Epithelial cell of proximal tubule (primary cell): Measurements from ENCODE around the gene CLEC3B. TPM values are rescaled to one million over a fixed set of nuclear protein-coding genes. Genes with fewer than 3 reads are reported as not detected.

Experiments used
- DNase-seq: peaks from one replicate; pipeline ENCODE4 v3.0.0-alpha.2; 2011; ENCODE audit warnings: low read depth
- H3K4me3 ChIP-seq: 2 replicates; pipeline ENCODE4 v1.5.1; 2011; ENCODE audit warnings: low read depth, mild to moderate bottlenecking, low read length
- CTCF ChIP-seq: conservative IDR thresholded peaks from 2 replicates; pipeline ENCODE4 v1.5.1; 2012; ENCODE audit warnings: low read depth, mild to moderate bottlenecking, low read length
- total RNA-seq: library from RNA; depleted of rRNA; stranded (reverse); fragments of >200 nt; gene quantifications from 2 replicates; pipeline ENCODE4 v1.2.3, GENCODE V29; 2015

The CLEC3B gene
- total RNA-seq, 1 donor from 2014 or later = not detected

- H3K4me3 ChIP-seq = no peak overlapping the region
- TF ChIP-seq CTCF = no peak
- DNase-seq = no peak
These were observed 55.5 kb downstream of the CLEC3B start for GRCh38 chr3:45081506-45082141.

GRCh38 chr3:45082142-45082538, 56.0 kb downstream of the CLEC3B start:
- no peak for DNase-seq
- no peak for TF ChIP-seq CTCF
- H3K4me3 ChIP-seq = no peak overlapping the region

- no peak for TF ChIP-seq CTCF
- H3K4me3 ChIP-seq = no peak overlapping the region
- no peak for DNase-seq
These were observed 56.9 kb downstream of the CLEC3B start for GRCh38 chr3:45083023-45083422.

- TF ChIP-seq CTCF = no peak
- DNase-seq = no peak
- H3K4me3 ChIP-seq = no peak overlapping the region
These were observed 58.3 kb downstream of the CLEC3B start for GRCh38 chr3:45084361-45084760.

- no peak for TF ChIP-seq CTCF
- H3K4me3 ChIP-seq = no peak overlapping the region
- DNase-seq = no peak
These were observed 59.0 kb downstream of the CLEC3B start for GRCh38 chr3:45084820-45085816.

Other genes starting within 250 kb of the CLEC3B start
- gene TMEM42, start 164.4 kb upstream of the CLEC3B start, total RNA-seq = 20.1 and 22.3 TPM in 2 replicates
- 0.07 TPM in 1 of 2 replicates, not detected in the other for gene TGM4, start 151.7 kb upstream of the CLEC3B start, total RNA-seq
- gene ZDHHC3, start 50.1 kb upstream of the CLEC3B start, total RNA-seq = 38.9 and 65.8 TPM in 2 replicates
- 68.3 and 85.1 TPM in 2 replicates for gene EXOSC7, start 50.1 kb upstream of the CLEC3B start, total RNA-seq
- 50.9 and 53.5 TPM in 2 replicates for gene CDCP1, start 120.1 kb downstream of the CLEC3B start, total RNA-seq
- 5.0 and 5.7 TPM in 2 replicates for gene TMEM158, start 200.0 kb downstream of the CLEC3B start, total RNA-seq